GM11168 (cell line): ENCODE measurements around the gene UMODL1.
"Not testable (repeated sequence)": the region's sequence is repeated elsewhere in the genome, so short reads cannot be mapped to it uniquely, and the experiment has no call there.

Experiments used
- in situ Hi-C: fragments of 300-500 bp; cut with MboI; formaldehyde crosslinking; loops from one replicate; pipeline ENCODE4 v1.12.0; 2022; ENCODE audit warnings: low sequenced_read_pairs; ENCODE audit not compliant: unreplicated experiment

Gene UMODL1

DNA sequence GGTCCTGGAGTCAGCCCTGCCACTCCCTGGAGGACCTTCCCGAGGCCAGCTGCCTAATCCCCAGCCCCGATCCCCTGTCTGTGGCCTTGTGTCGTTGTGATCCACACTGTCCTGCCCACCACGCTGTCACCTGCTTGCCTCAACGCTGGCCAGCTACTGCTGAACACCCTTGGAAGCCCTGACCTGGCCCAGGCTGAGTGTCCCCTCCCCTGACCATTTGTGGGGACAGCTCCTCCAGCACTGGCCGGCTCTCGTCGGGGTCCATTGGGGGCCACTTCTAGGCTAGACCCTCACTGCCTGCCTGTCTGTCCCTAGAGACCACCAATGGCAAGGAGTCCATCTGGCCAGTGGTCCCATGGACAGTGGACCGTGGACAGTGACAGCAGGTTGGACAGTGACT lies 12.0 kb upstream of the UMODL1 start:
- in situ Hi-C loops, result no loop called here

DNA sequence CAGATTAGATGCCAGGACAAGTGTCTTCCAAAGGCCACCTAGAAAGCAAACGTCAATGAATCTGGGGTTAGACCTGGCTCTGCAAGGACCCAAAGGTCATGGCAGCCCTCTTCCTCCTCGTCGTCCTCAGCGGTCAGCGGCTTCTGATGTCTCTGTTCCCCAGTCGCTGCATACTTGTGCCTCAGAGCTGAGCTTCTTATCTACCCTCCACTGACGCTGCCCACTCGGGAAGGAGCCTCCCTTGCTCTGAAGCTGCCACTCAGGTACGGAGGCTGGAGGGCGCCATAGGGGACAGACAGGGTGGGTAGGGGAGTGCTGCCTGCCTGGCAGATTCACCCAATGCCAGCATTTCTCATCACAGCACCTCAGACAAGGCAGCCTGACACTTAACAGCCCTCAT lies 11.4 kb upstream of the UMODL1 start:
- in situ Hi-C loops, result no loop called here

DNA sequence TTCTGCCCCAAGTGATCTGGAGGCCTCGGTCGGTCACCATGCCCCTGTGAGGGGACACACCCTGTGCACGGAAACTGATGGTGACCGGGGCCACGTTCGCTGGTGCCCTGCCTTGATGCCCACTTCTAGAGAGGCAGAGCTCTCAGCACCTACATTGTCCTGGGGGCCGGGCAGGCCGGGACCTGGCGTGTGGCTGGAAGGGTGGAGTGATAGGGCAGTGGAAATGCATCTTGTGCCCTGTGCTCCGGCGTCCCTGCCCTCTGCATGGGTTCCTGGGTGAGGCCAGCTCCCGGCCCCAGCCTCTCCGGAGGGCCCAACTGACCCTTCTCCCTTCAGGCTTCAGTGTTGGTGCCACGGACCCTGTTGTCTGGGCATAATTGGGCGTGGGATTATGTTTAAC lies 11.0 kb upstream of the UMODL1 start:
- in situ Hi-C loops, result no loop called here

DNA sequence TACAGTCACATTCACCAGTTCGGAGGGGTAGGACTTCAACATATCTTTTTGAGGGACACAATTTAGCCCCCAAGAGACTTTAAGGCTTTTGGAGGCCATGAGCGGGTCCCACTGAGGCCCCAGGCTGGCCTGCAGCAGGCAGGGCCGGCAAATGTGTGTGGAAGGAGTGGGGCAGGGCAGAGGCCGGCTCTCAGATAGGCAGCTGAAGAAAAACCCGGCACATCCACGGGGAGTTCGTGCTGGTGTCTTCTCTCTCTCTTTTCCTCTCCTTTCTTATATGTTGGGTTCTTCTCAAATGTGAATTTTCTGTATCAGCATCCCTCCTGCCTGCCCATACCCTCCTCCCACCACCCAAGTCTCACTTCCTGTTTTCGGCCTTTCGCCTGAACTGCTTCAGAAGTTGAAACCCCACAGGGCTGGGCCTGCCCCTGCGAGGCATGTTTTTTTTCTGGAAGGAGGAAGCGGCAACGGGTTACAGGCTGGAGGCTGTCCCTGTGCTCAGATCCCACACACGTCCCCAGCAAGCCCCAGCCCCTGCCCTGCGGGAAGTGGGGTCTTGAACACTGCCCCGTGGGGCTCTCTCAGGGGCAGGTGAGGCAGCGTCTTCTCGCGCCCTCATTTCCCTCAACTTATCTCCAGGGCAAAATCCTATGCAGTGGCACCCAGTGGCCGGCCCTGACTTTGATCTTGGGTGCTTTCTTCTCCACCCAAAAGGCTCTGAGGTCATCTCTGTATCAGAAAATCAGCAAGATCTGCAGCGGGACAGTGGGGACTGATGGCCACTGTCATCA lies 9.7 kb upstream of the UMODL1 start:
- in situ Hi-C loops, result no loop called here

DNA sequence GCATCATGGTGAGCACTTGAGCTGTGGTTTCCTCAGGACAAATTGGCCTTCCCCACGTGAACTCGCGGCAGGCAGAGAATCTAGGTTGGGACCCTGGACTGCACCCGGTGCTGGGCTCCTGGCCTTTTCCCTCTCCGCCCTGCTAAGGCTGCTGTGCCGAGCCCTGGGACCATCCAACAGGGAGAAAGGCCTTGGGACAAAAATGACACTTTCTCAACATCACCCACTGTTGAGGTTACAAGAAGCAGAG lies 9.2 kb upstream of the UMODL1 start:
- in situ Hi-C loops, result no loop called here

DNA sequence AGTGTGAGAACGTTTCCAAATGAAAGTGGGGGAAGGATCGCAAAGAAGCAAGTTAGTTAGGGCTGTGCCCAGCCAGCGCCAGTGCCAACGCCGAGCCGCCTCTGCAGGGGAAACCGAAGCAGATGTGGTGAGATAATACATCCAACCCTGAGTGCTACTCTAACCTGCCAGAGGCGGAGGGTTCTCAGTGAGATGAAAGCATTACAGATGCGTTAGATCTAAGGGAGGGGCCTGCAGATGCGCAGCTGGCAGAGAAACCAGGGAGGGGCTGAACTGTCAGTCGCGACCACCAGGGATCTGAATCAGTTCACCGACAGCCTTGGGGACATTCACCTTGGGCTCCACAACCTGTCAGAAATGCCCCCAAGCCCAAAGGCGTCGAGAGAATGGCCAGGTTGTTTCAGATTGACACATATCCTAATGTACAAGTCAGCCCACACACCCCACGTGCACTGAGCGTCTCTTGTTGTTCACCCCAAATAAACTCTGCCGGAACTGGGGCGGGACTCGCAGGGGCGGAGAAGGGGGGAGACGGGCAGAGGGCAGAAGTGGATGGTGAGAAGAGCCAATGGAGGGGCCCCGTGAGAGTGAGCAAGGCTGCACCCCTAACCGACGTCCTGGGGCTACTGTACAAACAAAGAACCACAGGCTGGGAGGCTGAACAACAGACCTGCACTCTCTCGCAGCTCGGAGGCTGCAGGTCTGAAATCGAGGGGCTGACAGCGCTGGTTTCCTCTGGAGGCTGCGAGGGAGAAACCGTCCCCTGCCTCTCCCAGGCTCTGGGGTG lies 8.7 kb upstream of the UMODL1 start:
- in situ Hi-C loops, result no loop called here

DNA sequence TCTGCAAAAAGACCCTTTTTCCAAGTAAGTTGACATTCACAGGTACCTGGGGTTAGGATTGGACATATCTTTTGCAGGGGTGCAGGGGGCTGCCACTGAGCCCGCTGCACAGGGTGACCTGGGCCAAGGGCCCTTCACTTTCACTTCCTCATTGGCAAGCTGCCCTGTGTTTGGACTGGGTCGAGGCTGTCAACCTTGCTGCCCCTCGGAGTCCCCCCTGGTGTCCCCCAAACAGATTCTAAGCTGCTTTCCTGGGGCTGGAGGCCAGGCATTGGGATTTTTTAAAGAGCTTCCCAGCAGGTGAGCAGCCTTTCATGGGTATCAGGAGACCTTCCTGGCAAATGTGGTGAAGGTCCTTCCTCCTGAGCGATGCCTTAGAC lies 7.9 kb upstream of the UMODL1 start:
- in situ Hi-C loops, result no loop called here

DNA sequence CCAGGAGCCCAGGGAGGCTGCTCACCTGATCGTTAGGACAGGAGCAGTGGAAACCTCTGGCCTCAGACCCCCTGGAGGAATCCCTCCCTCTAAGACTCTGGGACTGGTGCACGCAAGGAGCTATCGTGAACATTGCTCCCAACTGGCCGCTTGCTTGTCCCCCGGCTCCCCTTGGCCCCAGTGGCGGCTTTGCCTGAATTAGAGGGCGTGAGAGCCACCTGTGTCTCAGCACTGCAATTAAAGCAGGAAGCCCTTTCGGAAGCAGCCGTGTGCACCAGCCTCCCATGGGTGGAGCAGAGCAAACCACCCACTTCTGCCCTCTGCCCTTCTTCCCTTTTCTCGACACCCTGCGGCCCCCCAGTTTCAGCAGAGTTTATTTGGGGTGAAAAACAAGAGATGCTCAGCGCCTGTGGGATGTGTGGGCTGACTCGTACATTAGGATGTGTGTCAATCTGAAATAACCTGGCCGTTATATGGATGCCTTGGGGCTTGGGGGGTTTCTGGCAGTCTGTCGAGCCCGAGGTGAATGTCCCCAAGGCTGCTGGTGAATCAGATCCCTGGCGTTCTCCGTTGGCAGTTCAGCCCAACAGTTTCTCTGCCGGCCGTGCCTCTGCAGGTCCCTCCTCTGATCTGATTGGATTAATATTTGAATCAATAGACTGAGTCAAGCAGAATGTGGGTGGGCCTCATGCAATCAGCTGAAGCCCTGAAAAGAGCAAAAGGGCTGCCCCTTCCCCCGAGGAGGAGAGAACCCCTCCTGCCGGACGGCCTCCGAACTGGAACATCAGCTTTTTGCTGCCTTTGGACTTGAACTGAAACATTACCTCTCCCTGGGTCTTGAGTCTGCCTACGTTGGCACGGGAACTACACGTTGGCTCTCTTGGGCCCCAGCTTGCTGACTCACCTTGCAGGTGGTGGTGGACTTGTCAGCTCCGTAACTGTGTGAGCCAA lies 7.3 kb upstream of the UMODL1 start:
- in situ Hi-C loops, result no loop called here

DNA sequence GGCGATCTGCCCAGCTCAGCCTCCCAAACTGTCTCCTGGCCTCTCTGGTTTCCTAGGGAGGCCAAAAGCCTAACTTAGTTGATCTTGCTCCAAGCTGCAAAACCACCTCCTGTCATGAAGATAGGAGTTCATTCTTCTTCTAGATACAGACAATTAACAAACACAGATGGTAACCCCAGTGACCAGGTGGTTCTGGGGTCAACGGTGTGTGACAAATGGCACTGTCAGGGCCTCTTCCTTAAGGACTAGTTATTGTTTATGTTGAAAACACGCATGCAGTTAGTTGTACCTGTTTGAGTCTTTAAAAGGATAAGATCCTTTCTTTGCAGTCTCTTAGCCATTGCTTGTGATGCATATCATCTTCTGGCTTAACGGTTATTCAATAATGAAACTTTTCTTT lies 4.6 kb upstream of the UMODL1 start:
- in situ Hi-C loops, result no loop called here

DNA sequence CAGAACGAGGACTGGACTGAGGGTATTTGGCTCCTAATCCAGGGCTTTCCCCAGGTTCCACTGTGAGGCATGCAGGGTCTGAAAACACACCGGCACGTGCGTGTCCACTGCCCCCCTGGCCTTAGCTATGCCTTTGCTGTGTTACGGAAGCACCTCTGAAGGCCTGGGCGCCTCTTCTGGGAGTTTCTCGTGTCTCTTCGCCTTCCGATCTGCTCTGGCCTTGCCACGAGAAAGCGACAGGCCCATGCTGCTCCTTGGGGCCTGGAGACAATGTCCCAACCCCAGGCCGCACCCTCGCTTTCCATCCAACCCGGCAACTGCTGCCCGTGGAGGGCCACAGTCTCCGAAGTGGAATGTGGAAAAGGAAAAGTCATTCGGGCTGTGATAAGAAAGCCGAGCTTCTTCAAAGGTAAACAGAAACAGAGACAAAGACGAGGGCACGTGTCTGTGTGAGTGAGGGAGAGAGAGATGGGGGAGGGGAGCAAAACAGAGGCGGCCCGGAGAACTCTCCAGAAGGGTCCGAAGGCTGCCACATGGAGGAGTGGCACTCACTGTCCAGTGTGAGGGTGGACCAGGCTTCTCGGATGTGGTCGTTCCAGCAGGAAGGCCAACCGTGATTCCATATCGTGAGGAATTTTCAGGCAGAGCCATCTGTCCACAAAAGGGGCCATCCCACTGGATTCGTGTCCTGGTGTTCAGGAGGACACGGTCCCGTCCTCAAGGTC lies 3.4 kb upstream of the UMODL1 start:
- in situ Hi-C loops, result no loop called here

DNA sequence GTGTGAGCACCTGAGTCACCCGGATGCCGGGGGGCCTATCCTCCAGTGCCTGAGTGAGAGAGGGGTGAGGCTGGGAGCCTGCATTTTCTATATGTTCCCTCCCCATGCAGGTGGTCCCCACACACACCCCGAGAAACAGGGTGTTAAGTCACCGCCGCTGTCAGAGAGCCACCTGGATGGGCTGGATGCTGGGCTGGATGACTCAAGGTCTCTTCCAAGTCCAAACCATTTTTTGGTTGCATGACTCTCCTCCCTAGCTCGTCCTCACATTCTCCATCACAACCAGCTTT lies 2.9 kb upstream of the UMODL1 start:
- in situ Hi-C loops, result no loop called here

DNA sequence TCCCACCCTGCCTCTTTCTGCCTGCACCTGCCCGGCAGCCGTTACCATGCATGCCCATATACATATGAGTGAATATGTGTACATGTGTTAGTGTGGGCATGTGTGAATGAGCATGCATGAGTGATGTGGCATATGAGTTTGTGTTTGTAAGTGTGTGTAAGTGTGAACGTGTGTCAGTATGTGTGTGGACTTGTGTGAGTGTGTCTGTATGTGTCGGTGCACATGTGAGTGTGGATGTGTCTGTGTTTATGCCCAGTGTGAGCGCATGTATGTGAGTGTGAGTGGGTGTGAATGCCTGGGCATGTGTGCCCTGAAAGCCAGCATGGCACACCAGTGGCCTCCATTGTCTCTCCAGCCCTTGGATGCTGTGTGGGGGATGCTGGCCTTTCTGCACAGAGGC lies 2.5 kb upstream of the UMODL1 start:
- in situ Hi-C loops, result no loop called here

DNA sequence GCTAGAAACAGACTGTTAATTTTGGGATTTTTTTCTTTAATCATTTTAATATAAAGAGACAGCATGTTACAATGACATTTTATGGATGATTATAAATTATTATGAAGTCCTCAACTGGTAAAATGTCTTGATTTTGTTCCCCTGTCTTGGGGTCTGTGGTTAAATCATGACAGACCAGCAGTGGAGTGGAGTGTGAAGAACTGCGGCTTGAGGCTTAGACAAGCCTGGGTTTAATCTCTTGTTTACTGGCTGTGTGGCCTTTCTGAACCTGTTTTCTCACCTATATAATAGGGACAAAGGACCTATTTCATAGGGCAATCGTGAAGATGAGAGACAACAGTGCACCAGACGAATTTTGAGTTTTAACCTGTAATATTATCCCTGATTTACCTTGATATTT lies 1.8 kb upstream of the UMODL1 start:
- in situ Hi-C loops, result no loop called here

DNA sequence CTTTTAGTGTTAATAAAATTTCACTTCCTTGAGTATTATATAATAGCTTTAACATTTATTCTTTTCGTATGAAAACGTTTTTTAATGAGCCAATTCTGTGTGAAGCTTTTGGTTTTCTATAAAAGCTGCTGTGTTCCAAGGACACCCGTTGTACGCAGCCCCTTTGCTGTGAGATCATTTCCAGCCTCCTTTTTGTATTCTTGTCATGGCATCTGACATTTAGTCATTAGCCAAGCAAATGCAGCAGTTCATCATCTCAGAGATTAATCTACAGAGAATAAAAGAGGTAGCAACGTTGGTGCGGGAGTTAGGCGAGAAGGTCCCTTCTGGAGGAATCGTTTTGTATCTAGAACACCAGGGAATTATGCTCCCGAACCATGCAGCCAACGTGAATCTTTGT lies 1.3 kb upstream of the UMODL1 start:
- in situ Hi-C loops, result no loop called here

DNA sequence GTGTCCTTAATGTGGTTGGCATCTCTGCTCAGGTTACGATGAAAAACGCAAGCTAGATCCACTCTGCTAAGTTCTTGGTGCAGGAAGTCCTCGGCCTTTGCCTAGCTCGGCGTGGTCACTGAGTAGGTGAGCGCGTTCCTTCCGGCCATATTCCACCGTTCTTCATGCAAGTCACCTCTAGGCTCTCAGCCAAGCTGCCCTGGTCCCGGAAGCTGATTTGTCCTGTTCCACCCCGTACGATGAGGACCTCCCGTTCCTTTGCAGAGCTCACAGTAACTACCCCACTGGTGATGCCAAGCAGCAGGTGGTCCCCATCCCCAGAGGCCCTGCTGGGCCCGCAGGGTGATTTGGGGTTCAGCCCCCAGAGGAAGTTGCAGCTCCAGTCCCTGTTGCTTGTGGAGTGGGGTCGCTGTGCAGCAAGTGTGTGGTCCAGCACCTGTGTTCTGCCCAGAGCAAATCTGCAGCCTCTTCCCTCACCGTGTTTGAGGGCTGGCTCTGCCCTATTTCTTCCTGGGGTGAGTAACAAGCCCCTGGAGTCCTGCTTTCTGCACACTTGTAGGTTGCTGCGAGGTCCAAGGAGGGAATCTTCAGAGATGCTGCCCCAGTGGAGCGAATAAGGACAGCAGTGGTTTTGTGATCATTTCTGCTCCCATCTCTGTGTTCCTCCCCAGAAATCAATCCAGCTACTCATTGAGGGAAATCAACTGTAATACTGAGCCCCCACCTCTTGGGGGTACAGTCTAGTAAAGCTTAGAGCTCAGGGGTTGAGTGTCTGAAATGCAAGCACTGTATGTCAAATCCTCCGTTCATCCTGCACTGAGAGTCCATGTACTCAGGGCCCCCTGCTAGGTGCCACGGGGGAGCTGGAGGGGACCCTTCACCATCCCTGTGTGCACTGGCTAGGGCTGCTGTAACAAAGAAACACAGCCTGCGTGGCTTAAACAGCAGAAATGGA lies 2.3 kb downstream of the UMODL1 start:
- in situ Hi-C loops, result no loop called here

DNA sequence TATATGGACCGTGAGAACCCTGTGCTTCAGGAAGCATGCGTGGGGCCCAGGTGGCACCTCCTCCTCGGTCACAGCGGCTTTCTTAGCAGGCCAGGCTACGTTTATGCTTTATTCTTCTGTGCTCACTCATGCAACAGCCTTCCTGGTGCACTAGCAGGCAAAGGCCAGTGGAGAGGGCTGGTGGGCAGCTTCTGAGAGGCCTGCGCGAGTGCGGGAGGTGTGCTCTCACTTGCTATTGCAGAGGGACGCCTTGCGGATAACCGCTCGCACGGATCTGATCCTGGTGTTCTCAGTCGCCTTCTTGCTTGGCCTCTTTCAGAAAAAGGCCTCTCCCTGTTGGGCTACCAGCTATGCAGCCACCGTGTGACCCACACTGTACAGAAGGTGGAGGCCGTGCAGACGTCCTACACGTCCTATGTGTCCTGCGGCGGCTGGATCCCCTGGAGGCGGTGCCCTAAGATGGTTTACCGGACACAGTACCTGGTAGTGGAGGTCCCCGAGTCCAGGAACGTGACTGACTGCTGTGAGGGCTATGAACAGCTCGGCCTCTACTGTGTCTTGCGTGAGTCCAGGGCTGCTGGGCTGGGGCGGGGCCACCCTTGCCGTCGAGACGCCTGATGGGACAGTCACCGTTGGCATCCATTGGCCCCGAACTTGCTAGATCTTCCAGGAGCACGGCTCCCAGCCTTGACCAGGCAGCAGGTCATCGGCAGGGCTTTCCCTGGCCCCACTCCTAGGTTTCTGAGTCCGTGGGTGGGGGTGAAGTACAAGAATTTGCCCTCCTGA lies 4.8 kb downstream of the UMODL1 start:
- in situ Hi-C loops, result no loop called here

DNA sequence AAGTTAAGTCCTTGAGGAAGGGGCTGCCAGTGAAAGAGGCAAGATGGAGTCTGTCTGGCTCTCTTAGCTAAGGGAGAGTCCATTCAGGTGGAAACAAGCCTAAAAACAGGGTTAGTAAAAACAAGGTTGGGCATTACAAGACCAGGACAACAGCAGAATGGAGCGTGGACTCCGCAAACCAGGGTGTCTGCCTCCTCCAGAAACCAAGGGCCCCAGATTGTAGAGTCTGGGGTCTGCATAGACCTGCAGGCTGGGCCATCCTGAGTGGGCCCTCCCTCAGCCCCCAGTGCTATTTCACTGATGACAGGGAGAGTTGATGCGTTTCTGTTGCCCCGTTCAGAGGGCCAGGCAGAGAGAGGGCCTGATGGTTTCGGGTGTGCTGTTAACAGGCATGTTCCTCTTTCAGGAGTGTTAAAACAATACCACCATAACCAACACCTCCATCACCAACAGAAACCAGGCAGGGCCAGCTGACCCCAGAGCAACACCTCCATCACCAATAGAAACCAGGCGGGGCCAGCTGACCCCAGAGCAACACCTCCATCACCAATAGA lies 6.6 kb downstream of the UMODL1 start:
- in situ Hi-C loops, result not testable (repeated sequence)

DNA sequence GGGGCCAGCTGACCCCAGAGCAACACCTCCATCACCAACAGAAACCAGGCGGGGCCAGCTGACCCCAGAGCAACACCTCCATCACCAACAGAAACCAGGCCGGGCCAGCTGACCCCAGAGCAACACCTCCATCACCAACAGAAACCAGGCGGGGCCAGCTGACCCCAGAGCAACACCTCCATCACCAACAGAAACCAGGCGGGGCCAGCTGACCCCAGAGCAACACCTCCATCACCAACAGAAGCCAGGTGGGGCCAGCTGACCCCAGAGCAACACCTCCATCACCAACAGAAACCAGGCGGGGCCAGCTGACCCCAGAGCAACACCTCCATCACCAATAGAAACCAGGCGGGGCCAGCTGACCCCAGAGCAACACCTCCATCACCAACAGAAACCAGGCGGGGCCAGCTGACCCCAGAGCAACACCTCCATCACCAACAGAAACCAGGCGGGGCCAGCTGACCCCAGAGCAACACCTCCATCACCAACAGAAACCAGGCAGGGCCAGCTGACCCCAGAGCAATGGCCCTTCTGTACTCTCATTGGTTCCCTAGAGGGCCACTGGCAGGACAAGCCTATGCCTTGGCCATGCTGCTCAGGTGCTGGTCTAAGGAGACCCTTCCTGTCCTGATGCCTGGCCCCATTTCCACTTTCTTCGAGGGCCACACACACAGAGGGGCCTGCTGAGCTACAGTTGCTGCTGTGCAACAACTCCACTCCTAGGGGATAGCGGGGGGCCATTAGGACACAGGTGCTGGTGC lies 7.3 kb downstream of the UMODL1 start:
- in situ Hi-C loops, result not testable (repeated sequence)
